ENCODE data around the gene ZDHHC16. TPM values are rescaled to one million over a fixed set of nuclear protein-coding genes. Genes with fewer than 3 reads are reported as not detected.

Gene ZDHHC16
- 36.0 and 47.1 TPM in 2 replicates for total RNA-seq

GRCh38 chr10:97445722-97446639 lies at the start of gene ZDHHC16, which contains the start of gene EXOSC1:
Gene ZDHHC16 (plus strand): TSS chr10:97446175. CDS start chr10:97451676, 5,501 bp downstream.
Gene EXOSC1 (minus strand): TSS chr10:97446006. CDS start chr10:97445985, 21 bp downstream.

GRCh38 chr10:97400665-97401454 lies 45.1 kb upstream of the ZDHHC16 start, which contains the start of gene RRP12:
Gene RRP12 (minus strand): TSS chr10:97401340. CDS start chr10:97401231, 109 bp downstream.

GRCh38 chr10:97425964-97426775 lies 19.8 kb upstream of the ZDHHC16 start, which contains the start of gene PGAM1:
Gene PGAM1 (plus strand): TSS chr10:97426191. CDS start chr10:97426308, 117 bp downstream.

GRCh38 chr10:97498076-97498840 lies 52.3 kb downstream of the ZDHHC16 start, which contains the start of gene MMS19:
Gene MMS19 (minus strand): TSS chr10:97498422. CDS start chr10:97498384, 38 bp downstream.

GRCh38 chr10:97498841-97499560 lies 53.0 kb downstream of the ZDHHC16 start, which contains the start of gene UBTD1:
Gene UBTD1 (plus strand): TSS chr10:97498924. CDS start chr10:97499204, 280 bp downstream.

Other genes with a start within 250 kb of the ZDHHC16 start
- gene ARHGAP19, start 153.5 kb upstream of the ZDHHC16 start, total RNA-seq = 2.9 and 3.8 TPM in 2 replicates
- gene FRAT1, start 126.9 kb upstream of the ZDHHC16 start, total RNA-seq = 2.3 and 2.4 TPM in 2 replicates
- gene FRAT2, start 111.4 kb upstream of the ZDHHC16 start, total RNA-seq = 3.6 and 4.0 TPM in 2 replicates
- gene RRP12, start 44.8 kb upstream of the ZDHHC16 start, total RNA-seq = 8.5 and 13.2 TPM in 2 replicates
- gene PGAM1, start 20.0 kb upstream of the ZDHHC16 start, total RNA-seq = 280 and 341 TPM in 2 replicates
- gene EXOSC1, start 169 bp upstream of the ZDHHC16 start, total RNA-seq = 35.3 and 37.1 TPM in 2 replicates
- gene MMS19, start 52.2 kb downstream of the ZDHHC16 start, total RNA-seq = 41.4 and 45.8 TPM in 2 replicates
- gene UBTD1, start 52.7 kb downstream of the ZDHHC16 start, total RNA-seq = 16.4 and 21.3 TPM in 2 replicates
- 0.71 and 1.2 TPM in 2 replicates for gene ANKRD2, start 126.6 kb downstream of the ZDHHC16 start, total RNA-seq
- gene HOGA1, start 138.2 kb downstream of the ZDHHC16 start, total RNA-seq = 0.28 and 1.1 TPM in 2 replicates
- gene C10orf62, start 143.5 kb downstream of the ZDHHC16 start, total RNA-seq = 0.14 TPM in 1 of 2 replicates, not detected in the other
- gene MORN4, start 187.3 kb downstream of the ZDHHC16 start, total RNA-seq = 5.5 and 8.8 TPM in 2 replicates
- gene PI4K2A, start 194.5 kb downstream of the ZDHHC16 start, total RNA-seq = 16.2 and 21.8 TPM in 2 replicates
- 28.0 and 44.7 TPM in 2 replicates for gene AVPI1, start 241.1 kb downstream of the ZDHHC16 start, total RNA-seq

All from smooth muscle cell of bladder (primary cell).